ENCODE data around the gene FGD2.

DNA sequence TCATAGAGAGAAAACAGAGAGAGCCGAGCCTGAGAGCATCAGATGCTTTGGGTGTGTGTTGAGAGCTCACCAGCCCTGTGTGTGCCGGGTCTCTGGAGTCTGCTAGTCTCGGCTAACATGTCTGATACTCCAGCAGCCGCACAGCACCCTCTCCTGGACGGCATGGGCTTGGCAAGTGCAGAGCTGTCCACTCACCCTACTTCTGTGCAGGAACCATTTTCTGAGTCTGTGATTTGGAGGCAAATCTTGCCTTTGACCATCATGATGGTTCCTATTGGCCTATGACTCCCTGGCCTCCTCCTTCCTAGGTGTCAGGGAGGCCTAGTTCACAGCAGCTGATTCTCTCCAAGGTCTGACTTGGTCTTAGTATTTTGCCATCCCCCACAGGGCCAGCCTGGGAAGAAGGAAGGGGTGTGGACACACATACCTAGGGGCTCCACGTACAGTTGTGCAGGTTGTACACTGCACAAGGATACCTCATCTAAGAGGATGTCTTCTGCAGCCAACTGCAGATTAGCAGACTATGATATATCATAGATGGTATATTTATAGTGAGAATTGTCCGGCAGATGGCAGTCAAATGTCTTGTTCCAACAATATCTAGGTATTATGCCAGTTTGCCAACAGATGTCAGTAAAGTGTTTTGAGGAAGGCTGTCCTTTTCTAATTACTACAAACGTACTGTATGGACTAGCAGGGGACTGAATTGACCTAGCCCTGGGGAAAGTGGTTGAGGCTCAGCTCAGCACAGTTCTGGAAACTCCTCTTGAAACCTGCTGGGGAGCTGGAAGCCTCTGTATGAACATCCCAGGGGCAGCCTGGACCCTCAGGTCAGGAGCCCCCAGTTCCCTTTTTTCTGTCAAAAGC, 13.0 kb downstream of the FGD2 start:
- TF ChIP-seq CTCF (conservative IDR thresholded peaks at IDR 0.05; ENCODE audit: low read depth, low read length) (peak; percentile 87), EZH2 (IDR thresholded peaks at IDR 0.05; ENCODE audit: borderline replicate concordance, low read depth, low read length, poor library complexity, severe bottlenecking) (no peak)
